RKO (cell line): Measurements from ENCODE around the gene AFF3.
"Not testable (repeated sequence)": the region's sequence is repeated elsewhere in the genome, so short reads cannot be mapped to it uniquely, and the experiment has no call there.

Source experiments
- DNase-seq: peaks from one replicate; pipeline ENCODE4 v3.0.0-alpha.2; 2016; ENCODE audit warnings: low spot score

The AFF3 gene

GRCh38 chr2:100107906-100108647, 34.3 kb downstream of the AFF3 start:
- no peak for DNase-seq

GRCh38 chr2:100107440-100107839, 35.0 kb downstream of the AFF3 start:
- no peak for DNase-seq

GRCh38 chr2:100106460-100106859, 35.9 kb downstream of the AFF3 start:
- DNase-seq, result no peak

- no peak for DNase-seq
Measured at GRCh38 chr2:100105678-100106054, 36.7 kb downstream of the AFF3 start.

GRCh38 chr2:100104718-100105677, 37.4 kb downstream of the AFF3 start:
- no peak for DNase-seq

GRCh38 chr2:100104265-100104664, 38.1 kb downstream of the AFF3 start:
- not testable (repeated sequence) for DNase-seq

- DNase-seq, result not testable (repeated sequence)
Measured at GRCh38 chr2:100103527-100104252, 38.7 kb downstream of the AFF3 start.

- not testable (repeated sequence) for DNase-seq
Measured at GRCh38 chr2:100102466-100103180, 39.8 kb downstream of the AFF3 start.

GRCh38 chr2:100098855-100099254, 43.5 kb downstream of the AFF3 start:
- not testable (repeated sequence) for DNase-seq

- not testable (repeated sequence) for DNase-seq
Measured at GRCh38 chr2:100097611-100098294, 44.6 kb downstream of the AFF3 start.

- not testable (repeated sequence) for DNase-seq
Measured at GRCh38 chr2:100095845-100096244, 46.5 kb downstream of the AFF3 start.

GRCh38 chr2:100091807-100092206, 50.6 kb downstream of the AFF3 start:
- not testable (repeated sequence) for DNase-seq

- DNase-seq, result not testable (repeated sequence)
Measured at GRCh38 chr2:100085744-100086143, 56.6 kb downstream of the AFF3 start.

- DNase-seq, result not testable (repeated sequence)
Measured at GRCh38 chr2:100083421-100084216, 58.8 kb downstream of the AFF3 start.

- not testable (repeated sequence) for DNase-seq
Measured at GRCh38 chr2:100082302-100082978, 60.0 kb downstream of the AFF3 start.

- DNase-seq, result no peak
Measured at GRCh38 chr2:100077935-100078334, 64.5 kb downstream of the AFF3 start.

GRCh38 chr2:100077456-100077855, 64.9 kb downstream of the AFF3 start:
- no peak for DNase-seq

- DNase-seq, result no peak
Measured at GRCh38 chr2:100075532-100075931, 66.9 kb downstream of the AFF3 start.

GRCh38 chr2:100073110-100073509, 69.3 kb downstream of the AFF3 start:
- DNase-seq, result no peak

- no peak for DNase-seq
Measured at GRCh38 chr2:100072503-100072902, 69.9 kb downstream of the AFF3 start.
